DMS114 treated with DMSO at 0.1 percent for 48 hours (cell line): Measurements from ENCODE around the gene CHL1.
A peak's percentile ranks its signal among the peaks of the same experiment; 100 is the strongest.

Experiments used
- DNase-seq: peaks from one replicate; lab custom pipeline; 2025; ENCODE audit not compliant: unreplicated experiment; lab: John Stamatoyannopoulos, UW

Gene CHL1

DNA sequence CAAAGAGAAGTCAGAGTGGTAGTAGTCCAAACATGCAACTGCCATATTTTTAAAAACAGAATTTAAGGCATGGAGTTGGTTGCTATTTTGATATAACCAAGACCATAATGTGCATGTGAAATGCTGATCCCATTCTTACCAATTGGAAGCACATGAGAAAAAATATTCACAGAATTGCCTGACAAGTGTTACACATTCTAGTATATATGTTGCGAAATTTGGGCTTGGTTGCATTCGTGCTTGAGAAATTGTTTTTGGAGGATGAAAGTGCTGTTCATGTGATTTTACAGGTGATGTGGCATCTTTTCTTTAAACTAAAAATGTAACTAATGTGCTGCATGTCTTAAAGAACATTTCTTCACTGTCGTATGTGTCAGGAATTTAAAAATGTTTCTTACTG is 199.7 kb downstream of the CHL1 start:
- no peak for DNase-seq

DNA sequence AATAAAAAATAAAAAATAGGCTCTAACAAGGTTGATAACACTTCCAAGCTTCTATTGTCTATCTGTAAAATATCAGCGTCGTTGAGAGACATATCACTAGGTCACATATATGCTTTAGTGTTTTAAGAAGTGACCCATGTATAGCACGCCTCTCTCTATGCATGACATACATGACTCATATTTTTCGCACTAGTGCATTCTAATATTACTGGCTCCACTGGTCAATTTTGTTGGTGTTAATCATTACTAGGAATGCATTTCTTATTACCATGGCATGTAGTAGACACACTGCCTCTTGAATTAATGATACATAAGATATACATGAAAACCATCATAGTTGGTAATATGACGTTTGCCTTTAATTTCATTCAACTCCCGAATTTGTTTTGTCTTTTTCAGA is 203.1 kb downstream of the CHL1 start:
- no peak for DNase-seq

DNA sequence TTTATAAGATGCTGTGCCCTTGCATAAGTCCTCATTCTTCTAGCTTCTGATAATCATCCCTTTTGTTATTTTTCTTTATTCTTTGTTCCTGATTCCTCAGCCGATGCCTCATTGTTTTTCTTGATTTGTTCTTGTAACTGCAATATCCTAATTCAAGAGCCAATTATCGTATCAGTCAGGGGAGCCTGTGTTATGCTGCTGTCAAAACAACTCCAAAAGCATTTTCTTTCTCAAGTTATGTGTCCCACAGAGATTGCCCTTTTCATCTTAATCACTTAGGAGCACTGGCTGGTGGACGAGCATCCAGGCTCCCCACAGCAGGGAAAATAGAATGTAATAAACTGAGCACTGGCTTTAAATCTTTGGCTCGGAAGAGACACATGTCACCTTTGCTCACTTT is 207.3 kb downstream of the CHL1 start:
- DNase-seq: no peak

DNA sequence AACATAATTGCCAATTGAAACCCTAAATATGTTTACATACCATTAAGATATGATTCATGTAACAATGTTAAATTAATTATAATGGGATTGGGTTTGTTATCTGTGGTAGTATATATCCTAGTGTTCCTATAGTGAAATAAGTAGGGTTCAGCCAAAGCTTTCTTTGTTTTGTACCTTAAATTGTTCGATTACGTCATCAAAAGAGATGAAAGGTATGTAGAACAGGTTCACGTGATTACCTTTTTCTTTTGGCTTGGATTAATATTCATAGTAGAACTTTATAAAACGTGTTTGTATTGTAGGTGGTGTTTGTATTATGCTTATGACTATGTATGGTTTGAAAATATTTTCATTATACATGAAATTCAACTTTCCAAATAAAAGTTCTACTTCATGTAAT is 212.4 kb downstream of the CHL1 start:
- DNase-seq: no peak

DNA sequence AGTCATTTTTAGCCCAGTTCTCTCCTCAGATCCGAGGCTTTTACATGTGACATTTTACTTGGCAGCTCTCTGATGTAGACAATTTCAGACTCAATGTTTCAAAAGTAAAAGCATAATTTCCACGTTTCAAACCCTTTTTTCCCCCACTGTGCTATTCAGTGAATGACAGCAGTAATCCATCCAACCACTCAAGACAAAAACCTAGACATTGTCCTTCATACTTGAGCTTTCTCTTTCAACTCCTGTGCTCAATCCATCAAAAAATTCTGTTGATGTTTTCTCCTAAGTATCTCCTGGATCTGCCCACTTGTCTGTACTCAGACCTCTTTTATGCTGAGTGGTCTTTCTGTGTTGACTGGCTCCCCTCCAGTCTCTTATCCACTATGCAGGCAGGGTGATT is 214.7 kb downstream of the CHL1 start:
- no peak for DNase-seq

DNA sequence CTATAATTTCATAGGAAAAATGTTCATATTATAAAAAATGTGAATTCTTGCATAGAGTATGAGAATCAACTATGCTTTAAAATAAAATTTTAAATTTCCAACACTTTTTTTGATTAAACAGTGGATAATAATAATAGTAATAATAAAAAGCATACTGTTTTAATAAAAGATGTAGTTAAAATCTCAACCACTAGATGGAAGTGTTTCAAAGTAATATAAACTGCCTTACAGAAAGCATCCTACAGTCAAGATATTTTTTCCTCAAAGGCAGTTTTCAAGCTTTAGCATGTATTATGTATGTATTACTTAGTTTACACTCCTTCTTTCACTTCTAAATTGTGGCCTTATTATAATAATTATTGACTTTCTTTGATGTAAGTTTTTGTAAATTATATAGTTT is 217.5 kb downstream of the CHL1 start:
- peak; percentile 9 for DNase-seq

DNA sequence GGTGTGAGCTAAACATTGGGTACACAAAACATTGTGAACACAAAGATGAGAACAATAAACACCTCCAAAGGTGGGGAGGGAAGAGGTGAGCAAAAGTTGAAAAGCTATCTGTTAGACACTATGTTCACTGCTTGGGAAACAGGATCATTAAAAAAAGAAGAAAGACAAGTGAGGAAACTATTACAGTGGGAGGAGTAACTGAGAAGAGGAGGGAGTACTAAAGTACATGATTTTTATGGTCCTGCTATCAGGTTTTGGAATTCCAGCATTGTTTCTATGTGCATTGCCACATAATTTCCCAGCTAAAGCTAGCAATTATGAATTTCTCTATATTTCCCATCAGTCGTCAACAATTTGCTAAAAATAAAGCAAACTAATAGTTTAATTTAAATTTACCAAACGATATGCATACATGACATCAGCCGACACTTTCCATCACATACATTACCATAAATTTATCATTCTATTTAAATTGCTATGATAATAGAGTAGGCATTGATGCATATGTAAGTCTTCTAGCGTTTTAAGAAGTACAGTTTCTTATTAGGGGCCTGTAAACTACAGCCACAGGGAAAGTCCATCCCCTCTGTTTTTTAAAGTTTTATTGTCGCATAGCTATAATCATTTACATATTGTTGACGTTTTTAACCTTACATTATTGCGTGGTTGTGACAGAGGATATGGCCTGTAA is 221.8 kb downstream of the CHL1 start:
- DNase-seq: no peak

DNA sequence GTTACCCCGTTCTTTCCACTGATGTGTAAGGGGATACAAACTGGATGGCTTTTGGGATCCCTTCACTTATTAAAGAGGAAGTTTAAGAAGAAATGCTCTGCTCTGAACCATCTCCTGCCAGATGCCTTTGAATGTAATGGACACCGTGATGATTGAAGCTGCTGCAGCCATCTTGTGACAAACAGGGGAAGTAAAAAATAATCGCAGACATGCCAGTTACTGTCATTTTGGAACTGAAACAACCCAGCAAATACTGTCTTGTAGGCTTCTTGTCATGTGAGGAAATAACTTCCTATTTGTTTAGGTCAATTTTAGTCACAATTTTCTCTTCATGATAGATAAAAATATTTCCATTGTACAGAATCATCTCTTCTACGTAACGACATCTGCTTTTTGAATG is 224.0 kb downstream of the CHL1 start:
- no peak for DNase-seq

DNA sequence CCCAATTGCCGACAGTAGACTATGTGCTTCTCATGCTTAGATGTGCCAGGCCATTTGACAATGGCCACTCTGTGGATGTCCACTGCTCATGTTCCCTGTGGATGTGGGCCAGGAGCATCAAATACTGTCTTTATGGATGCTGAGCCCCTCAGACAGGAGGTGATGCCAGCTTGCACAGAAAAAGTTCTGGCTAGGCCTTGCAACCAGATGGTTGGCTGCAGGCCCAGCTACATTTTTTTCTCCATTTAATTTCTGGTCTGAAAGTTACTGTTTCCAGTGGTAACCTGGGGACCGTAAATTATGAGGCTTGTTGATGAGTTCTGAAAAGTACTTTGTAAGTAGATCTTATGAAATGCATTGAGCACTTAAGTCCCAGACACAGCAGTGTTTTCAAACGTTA is 228.5 kb downstream of the CHL1 start:
- DNase-seq: no peak

DNA sequence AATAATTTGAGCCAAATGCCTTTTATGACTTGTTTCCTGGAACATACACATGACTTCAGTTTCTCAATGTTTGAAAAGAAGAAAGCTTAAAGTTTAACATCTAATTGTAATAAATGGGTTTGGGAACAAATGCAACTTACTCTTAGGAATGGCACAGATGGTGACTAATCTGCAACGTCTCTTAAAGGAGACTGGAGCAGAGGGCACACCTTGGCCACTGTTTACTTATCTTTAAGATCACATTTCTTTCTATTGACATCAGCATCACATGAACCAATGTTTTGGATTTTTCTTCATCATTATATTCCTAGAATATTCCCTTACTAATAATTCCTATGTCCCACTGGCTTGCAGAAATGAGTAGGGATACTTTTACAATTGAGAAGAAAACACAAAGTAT is 229.5 kb downstream of the CHL1 start:
- DNase-seq: no peak

DNA sequence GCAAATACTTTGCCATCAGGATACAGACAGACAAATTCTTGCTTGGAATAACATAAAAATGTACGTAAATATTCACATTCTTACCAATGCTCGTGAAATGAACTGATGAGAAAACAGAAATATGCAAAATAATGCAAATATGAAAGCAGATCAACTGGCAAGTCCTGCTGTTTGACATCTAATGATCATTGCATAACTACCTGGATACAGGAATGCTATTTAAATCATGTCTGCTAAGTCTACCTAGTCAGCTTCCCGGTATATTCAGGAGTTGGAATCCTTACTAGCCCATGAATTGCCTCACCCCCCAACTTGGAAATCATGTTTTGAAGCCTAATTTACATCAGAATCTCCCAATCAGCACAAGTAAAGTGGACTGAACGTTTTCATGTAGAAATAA is 230.6 kb downstream of the CHL1 start:
- no peak for DNase-seq

DNA sequence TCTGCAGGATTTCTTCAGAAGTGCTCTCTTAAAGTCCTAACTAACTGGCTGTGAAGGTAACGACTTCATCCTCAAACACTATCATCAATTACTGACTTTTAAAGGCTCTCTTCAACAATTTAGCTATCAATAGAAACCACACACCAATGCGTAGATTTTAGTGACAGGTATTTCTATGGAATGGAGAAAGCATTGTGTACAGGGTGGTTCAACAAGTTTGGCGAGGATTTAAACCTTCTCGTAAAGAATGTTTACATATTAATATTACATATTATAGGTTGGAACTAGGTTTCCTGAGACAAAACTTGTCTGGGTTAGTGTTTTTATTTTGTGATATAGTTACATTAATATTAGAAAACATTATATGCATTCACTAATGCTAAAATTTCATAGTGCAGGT is 233.6 kb downstream of the CHL1 start:
- DNase-seq: no peak

DNA sequence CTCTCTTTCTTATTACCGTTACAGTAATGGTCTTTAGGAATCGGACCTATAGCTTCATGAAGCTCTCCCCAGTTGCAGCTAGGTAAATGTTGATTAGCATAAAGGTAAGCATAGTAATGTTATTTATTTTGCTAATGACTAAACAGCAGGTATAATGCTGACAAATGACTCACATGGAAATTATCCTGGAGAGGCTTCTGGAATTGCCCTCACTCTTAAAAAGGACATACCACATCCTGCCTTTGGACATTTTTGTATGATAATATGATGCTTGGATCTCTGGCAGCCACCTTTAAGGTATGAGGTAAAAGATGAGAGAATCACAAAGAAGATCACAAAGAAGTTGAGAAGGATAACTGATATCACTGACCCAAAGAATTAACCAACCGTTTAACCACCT is 238.6 kb downstream of the CHL1 start:
- DNase-seq: no peak

DNA sequence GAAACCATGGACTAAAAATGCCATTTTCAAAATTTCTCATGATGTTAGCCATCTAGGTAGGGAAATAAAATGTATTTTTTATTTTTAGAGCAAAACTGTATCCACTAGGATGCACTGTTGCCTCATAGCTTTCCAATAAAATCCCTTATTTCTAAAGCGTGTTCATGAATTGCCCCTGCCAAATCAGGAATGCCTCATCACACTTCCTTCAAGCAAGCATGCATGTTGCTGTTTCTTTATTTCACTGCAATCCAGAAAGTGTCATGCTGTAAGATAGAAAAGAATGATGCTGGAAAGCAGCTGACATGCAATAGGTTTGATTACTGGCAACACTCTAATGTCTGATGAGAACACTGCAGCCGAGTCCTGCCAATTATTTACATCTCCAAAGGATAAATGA is 239.5 kb downstream of the CHL1 start:
- no peak for DNase-seq

DNA sequence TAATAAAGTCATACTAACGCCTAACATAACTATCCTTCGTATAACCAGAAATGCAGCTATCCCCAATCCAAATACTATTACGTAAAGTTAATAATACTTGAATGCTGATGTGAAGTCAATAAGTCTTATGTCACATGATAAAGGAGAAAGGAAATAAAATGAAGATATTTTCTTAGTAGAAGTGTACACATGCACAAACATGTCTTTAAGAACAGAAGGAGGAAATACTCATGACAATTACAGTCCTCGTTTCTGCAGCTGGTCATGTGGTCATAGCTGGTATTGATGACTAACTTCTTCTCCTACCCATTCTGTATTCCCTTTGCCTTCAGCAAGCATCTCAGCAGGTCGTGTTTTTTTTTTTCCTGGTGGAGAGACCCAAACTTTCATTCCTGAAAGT is 244.3 kb downstream of the CHL1 start:
- DNase-seq: no peak

DNA sequence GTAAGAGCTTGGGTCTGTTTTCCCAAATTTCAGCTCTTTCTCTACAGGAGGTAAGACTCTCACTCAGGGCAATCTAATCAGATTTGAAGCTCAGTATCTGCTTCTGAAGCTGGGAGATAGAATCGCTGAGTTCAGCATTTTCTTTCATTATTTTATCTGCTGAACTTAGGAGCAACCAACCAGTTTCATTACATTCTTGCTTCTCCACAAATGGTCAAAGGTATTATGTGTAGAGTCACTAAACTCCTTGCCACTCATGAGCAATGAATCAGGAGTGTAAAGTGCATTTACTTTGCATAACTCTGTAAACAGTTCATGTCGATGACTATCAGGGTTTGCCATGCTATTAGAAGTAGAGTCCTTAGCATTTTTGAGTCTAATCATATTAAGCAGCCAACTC is 249.4 kb downstream of the CHL1 start:
- DNase-seq: no peak

DNA sequence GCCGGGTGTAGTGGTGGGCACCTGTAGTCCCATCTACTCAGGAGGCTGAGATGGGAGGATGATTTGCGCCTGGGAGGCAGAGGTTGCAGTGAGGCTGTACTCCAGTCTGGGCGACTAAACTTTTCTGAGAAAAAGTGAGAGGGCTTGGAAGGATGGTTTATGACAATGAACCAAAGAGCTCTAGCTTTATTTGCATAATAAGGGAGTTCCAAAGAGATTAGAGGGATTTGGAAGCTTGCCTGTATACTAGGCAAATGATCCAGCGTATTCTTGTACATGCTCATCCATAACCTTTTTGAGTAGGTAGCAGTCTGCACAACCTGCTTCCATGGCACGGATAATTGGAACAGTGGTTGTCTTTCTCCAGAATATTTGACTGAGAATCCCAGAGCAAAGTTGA is 251.1 kb downstream of the CHL1 start:
- no peak for DNase-seq

DNA sequence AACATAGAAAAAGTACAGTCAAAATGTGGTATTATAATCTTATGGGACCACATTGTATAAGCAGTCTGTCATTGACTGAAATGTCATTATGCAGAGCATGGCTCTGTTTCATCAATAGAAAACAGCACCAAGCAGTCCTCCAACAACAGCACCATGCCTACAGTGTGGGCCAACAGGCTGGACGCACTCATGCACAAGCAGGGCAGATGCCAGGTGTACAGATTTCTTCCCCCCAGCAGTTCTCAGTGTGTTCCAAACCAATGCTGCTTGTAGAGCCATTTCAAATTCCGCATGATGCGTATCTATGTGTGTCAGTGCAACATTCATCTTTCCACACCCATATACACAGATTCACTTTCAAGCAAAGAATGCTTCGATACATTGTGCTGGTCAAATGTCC is 253.1 kb downstream of the CHL1 start:
- no peak for DNase-seq

DNA sequence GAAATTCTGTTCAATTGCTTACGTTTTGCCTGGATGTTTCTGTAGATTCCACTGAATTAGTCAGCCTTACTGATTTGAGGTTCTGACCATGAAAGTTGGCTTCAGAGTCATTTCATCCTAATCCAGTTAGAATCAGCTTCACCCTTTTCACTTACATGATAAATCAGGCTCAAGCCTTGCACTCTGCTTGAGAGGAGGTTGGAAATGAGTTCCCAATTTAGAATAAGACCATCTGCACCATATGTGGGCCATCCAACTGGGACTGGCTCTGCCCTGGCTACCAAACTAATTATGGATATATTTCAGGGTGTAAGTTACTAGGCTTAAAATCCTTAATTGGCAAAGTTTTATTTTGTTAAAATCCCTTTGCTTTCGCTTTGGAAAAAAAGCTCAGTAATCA is 255.7 kb downstream of the CHL1 start:
- no peak for DNase-seq

DNA sequence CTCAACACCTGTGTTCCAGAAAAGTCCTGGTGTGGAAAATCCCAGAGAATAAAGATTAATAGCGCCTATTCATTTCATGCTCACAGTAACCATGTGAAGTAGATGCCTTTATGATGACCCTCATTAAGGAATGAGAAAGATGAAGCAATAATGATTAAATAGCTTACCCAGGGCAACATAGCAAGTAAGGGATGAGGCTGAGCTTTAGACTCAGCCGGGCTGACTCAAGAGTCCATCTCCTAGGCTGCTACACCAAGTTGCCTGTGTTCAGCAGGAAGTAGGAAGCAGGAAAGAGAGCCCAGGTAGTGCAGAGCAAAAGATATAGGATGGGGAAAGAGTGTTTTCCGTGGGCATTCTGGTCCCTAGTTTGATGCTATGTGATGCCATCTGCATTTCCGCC is 256.5 kb downstream of the CHL1 start:
- DNase-seq: no peak

DNA sequence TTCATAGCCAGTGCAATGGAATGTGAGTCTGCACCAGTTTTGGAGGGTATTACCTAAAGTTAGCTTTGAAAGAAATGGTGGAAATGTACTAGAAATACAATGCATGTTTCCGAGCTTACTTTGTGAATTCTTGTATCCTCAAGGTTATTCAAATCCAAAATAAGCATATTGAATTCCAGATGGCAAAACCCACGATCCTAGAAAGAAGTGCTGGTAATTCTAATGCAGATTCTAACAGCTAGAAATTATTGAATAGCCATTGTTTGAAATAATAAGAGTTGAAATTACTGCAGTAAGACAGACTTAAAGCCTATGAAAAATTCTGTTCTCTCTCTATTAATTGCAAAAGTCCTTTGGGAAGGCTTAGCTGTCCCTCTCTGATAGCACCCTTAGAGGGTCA is 258.4 kb downstream of the CHL1 start:
- DNase-seq: no peak

DNA sequence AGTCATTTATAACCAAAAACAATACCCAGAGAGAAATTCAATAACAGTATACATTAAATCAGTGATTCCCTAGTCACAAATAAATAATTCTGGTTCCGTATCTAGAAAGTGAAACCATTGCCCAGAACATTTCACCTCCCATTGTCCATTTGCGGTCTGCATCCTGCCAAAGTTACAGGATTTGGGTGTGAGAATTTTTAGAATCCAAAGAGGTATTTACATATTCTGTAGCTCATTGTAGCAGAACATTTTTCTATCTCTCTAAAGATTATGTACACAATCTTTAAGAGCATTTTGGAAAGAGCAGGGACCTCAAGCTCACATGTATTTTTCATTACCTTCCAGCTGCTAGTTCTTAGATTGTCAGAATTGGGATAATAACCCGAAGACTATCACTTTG is 261.6 kb downstream of the CHL1 start:
- no peak for DNase-seq

DNA sequence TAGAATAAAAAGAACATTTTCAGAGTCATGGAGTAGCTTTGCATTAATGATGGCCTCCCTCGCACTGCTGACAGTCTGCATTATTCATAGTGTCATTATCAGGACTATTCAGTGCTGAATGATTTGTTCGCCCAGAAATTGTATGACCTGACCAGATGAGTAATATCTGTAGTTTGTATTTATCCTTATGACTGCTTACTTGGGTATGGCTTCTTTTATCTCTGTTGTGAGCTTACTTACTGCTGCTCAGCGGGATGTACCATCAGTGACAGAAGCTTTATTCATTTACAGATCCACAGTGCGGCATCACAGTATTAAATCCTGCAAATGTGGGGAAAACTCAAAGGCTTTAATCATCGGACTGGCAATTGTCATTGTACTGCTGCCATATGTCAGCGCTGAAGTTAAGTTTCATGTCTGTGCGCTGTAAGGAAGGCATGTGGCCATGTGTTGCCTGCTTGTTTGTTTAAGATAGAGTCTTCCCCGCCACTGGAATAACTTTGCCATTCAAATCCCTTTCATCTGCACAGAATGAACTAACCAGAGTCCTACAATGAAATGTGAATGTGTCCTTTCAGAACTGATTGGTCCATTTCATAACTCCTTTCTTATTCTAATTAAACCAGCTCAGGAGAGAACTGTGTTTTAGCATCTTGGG is 262.2 kb downstream of the CHL1 start:
- DNase-seq: no peak
